Hematopoietic multipotent progenitor cell treated with erythropoietin and hydrocortisone succinate and interleukin-3 and kit ligand, for 17 days (in vitro differentiated cells): Measurements from ENCODE around the gene ZFP36.
"Not testable (repeated sequence)": the region's sequence is repeated elsewhere in the genome, so short reads cannot be mapped to it uniquely, and the experiment has no call there.

Source experiments
- DNase-seq: peaks from one replicate; pipeline ENCODE4 v3.0.0-alpha.2; 2015; ENCODE audit warnings: low spot score

The ZFP36 gene

DNA sequence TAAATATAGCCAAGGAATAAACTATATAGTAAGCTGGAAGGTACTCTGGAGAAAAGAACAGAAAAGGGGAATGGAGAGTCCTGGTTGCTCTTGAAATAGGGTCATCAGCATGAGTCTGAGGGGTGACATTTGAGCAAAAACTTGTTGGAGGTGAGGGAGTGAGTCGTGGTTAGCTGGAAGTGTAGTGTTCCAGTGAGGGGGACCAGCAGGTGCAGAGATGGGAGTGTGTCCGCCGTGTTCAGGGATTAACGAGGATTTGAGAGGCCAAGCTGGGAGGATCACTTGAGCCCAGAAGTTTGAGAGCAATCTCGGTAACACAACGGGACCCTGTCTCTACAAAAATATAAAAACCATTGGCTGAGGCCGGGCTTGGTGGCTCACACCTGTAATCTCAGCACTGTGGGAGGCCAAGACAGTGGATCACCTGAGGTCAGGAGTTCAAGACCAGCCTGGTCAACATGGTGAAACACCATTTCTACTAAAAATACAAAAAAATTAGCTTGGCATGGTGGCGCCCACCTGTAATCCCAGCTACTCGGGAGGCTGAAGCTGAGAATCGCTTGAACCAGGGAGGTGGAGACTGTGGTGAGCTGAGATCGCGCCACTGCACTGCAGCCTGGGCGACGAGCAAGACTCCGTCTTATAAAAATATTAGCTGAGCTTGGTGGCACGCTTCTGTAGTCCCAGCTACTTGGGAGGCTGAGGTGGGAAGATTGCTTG is 39.9 kb downstream of the ZFP36 start:
- no peak for DNase-seq

DNA sequence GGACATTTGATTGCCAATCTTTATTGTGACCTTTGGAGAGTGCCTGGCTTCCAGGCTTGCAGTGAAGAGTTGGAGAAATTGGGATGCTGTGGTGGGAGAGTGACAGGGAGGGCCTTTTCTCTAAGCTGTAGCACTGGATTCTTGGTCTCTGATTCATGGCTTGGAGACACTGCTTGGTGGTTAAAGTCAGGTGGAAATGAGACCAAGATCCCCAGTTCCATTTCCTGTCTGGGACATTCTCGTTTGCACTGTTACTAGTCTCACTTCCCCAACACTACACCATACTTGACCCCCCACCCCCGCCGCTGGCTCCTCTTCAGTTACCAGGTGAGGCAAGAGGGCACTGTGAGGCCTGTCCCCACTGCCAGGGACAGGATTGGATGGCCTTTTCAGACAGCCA is 41.6 kb downstream of the ZFP36 start:
- no peak for DNase-seq

DNA sequence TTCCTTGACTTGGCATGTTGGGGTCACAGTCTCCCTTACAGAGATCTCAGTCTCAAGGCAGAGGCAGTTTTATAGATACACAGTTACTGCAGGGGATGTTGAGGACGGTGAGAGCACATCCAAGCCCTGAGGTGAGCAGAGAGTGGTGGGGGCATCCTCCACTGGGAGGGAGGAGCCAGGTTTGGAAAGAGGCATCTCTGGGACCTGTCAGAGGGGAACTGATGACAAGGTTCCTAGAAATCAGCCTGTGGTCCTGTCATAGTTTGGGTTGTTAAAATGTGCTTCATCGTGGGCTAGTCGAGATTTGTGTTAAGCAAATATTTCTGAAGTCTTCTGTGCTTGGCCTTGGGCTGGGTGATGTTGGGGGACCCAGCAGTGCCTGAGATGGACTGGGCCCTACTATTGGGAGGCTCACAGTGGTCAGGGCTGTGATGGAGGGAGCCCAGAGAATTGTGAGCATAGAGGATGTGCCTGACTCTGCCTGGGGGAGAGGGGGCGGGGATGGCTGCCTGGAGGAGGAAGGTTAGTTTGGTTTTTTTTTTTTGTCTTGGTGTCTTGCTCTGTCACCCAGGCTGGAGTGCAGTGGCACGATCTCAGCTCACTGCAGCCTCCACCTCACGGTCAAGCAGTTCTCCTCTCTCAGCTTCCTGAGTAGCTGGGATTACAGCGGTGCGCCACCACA is 42.6 kb downstream of the ZFP36 start:
- no peak for DNase-seq

DNA sequence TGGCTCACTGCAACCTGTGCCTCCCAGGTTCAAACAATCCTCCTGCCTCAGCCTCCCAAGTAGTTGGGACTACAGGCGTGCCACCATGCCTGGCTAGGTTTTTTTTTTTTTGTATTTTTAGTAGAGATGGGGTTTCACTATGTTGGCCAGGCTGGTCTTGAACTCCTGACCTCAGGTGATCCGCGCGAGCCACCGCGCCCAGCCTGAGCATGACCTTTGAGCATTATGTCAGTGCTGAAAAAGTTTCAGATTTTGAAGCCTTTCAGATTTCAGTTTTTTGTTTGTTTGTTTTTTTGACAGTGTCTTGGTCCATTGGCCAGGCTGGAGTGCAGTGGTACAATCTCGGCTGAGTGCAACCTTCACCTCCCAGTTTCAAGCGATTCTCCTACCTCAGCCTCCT is 44.6 kb downstream of the ZFP36 start:
- DNase-seq = not testable (repeated sequence)
